ENCODE data around the gene SMURF1.

GRCh38 chr7:99156649-99157048 lies 12.7 kb upstream of the SMURF1 start:
- TF ChIP-seq TAF1 (conservative IDR thresholded peaks at IDR 0.05) (no peak), CTCF (IDR thresholded peaks at IDR 0.05; ENCODE audit: low read depth, low read length, missing input control) (no peak), ATF3 (IDR thresholded peaks at IDR 0.05) (no peak), YY1 (IDR thresholded peaks at IDR 0.05) (no peak)
- TF ChIP-seq, protein P1, sequence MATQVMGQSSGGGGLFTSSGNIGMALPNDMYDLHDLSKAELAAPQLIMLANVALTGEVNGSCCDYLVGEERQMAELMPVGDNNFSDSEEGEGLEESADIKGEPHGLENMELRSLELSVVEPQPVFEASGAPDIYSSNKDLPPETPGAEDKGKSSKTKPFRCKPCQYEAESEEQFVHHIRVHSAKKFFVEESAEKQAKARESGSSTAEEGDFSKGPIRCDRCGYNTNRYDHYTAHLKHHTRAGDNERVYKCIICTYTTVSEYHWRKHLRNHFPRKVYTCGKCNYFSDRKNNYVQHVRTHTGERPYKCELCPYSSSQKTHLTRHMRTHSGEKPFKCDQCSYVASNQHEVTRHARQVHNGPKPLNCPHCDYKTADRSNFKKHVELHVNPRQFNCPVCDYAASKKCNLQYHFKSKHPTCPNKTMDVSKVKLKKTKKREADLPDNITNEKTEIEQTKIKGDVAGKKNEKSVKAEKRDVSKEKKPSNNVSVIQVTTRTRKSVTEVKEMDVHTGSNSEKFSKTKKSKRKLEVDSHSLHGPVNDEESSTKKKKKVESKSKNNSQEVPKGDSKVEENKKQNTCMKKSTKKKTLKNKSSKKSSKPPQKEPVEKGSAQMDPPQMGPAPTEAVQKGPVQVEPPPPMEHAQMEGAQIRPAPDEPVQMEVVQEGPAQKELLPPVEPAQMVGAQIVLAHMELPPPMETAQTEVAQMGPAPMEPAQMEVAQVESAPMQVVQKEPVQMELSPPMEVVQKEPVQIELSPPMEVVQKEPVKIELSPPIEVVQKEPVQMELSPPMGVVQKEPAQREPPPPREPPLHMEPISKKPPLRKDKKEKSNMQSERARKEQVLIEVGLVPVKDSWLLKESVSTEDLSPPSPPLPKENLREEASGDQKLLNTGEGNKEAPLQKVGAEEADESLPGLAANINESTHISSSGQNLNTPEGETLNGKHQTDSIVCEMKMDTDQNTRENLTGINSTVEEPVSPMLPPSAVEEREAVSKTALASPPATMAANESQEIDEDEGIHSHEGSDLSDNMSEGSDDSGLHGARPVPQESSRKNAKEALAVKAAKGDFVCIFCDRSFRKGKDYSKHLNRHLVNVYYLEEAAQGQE (IDR thresholded peaks at IDR 0.05): no peak
- TF ChIP-seq, protein P2, sequence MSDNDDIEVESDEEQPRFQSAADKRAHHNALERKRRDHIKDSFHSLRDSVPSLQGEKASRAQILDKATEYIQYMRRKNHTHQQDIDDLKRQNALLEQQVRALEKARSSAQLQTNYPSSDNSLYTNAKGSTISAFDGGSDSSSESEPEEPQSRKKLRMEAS (IDR thresholded peaks at IDR 0.05): no peak
